ENCODE data around the gene RHBDL1. TPM values are rescaled to one million over a fixed set of nuclear protein-coding genes. Genes with fewer than 3 reads are reported as not detected.

Gene RHBDL1
- total and polyA plus RNA-seq, 2 donors (not counting 3 experiments of a cell fraction or from before 2014, with no cell fraction given): 1.1 to 1.8 TPM

DNA sequence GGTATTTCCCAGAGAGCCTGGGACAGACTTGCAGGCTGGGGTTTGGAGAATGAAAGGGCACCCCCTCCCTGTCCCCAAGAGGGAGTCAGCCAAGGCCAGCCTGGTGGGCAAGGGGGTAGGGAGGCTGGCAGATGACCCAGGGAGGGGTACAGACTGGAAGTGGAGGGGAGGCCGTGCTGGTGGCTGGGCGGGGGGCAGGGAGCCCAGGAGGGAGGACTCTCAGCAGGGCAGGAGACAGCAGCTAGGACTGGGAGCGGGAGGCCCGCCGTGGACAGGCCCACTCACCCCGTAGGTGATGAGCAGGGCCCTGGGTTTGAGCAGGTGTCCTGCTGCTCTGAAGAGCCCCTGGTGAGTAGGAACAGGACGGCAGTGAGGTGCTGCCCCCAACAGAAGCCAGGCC lies 40.5 kb upstream of the RHBDL1 start:
- Histone ChIP-seq H3K27ac (ENCODE audit: insufficient read depth, low read depth, low read length) (no peak overlapping the region), H3K36me3 (ENCODE audit: control insufficient read depth in 2 of 2, extremely low read depth in 1 of 2, insufficient read depth in 2 of 2, low read length in 2 of 2) (no peaks in the 10 kb centered on the region), H3K4me3 (replicated peaks in 1 of 3; ENCODE audit: insufficient read depth in 1 of 3, low read depth in 1 of 3, low read length in 3 of 3) (peak overlapping the region in 2 of 3 experiments; percentile 61 to 82), H4K20me1 (replicated peaks; ENCODE audit: control insufficient read depth, extremely low read depth, insufficient read depth, low read length) (no peaks in the 10 kb centered on the region), H3K79me2 (ENCODE audit: control insufficient read depth, insufficient read depth, low read length) (peaks cover 8% of the 10 kb centered on the region), H3K4me1 (ENCODE audit: control insufficient read depth, extremely low read depth, insufficient read depth, low read length) (peaks cover 4% of the 10 kb centered on the region), H3K9me3 (replicated peaks; ENCODE audit: control insufficient read depth, insufficient read depth, low read length) (no peaks in the 10 kb centered on the region), H3K9ac (replicated peaks; ENCODE audit: extremely low read depth, insufficient read depth, low read length) (no peak overlapping the region), H2AFZ (ENCODE audit: low read depth, low read length) (no peak overlapping the region), H3K9me1 (replicated peaks; ENCODE audit: control insufficient read depth, extremely low read depth, insufficient read depth, low read length) (no peaks in the 10 kb centered on the region), H3K4me2 (ENCODE audit: insufficient read depth, low read length) (peak overlapping the region; percentile 48), H3K27me3 (ENCODE audit: control insufficient read depth in 2 of 2, insufficient read depth in 2 of 2, low read length in 2 of 2) (no peaks in the 10 kb centered on the region)
- TF ChIP-seq FOS (IDR thresholded peaks at IDR 0.05; ENCODE audit: borderline replicate concordance, insufficient read depth, low read length): no peak
- FAIRE-seq (no peak), DNase-seq (ENCODE audit: low read depth, low spot score) (no peak)
- BruUV-seq (replicated peaks): no TSS peak
- POLR2A ChIA-PET: no interaction called here
- dilution Hi-C loops (cut with MboI; ENCODE audit: extremely low pct_ligation_motif_present, low sequenced_read_pairs): no loop called here
- intact Hi-C loops (cut with micrococcal nuclease): no loop called here
- CTCF ChIA-PET: interaction anchor here (0.6 to 0.8 kb wide), 2 partner anchors 14 to 45 kb away, joined by 3 read pairs; partner anchors contain the start of gene RAB40C

DNA sequence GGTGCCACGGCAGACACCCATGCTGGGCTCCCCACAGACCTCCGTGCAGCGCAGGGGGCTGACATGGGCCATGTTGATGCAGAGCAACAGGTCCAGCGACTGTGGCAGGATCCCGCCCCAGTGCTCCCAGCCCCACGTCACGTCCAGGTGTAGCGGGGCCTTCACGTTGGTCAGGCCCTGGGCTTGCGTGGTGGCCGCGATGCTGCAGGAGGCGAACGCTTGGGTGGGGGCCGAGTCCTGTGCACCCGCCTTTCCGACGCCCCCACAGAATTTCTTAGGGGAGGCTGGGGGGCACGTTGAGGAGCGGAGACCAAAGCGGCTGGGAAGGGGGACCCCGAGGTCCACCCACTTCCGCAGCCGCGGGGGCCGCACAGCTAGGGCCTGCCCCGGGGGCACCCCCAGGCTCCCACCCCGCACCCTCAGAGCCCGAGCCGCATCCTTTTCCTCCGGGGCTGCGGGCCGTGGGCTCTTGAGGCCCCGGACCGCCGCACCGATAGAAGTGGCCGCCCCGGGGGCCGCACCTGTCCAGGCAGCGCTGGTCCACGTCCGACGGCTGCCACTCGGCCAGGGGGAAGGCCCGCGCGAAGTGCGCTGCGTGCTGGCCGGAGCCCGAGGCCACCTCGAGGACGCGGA lies 39.8 kb upstream of the RHBDL1 start:
- peak overlapping the region; percentile 37 to 82 (median 61) for H3K4me3 ChIP-seq (replicated peaks in 1 of 3; ENCODE audit: insufficient read depth in 1 of 3, low read depth in 1 of 3, low read length in 3 of 3)
- H3K79me2 ChIP-seq (ENCODE audit: control insufficient read depth, insufficient read depth, low read length): peaks cover 8% of the 10 kb centered on the region
- dilution Hi-C loops (cut with MboI; ENCODE audit: extremely low pct_ligation_motif_present, low sequenced_read_pairs): no loop called here
- no peaks in the 10 kb centered on the region for H3K27me3 ChIP-seq (ENCODE audit: control insufficient read depth in 2 of 2, insufficient read depth in 2 of 2, low read length in 2 of 2)
- no peaks in the 10 kb centered on the region for H3K36me3 ChIP-seq (ENCODE audit: control insufficient read depth in 2 of 2, extremely low read depth in 1 of 2, insufficient read depth in 2 of 2, low read length in 2 of 2)
- TF ChIP-seq MYC (IDR thresholded peaks at IDR 0.05; ENCODE audit: low read depth, low read length) (no peak), EZH2 (IDR thresholded peaks at IDR 0.05; ENCODE audit: borderline replicate concordance, low read depth, low read length, severe bottlenecking) (no peak), POLR2A (IDR thresholded peaks at IDR 0.05; ENCODE audit: low read depth, low read length) (no peak), JUN (IDR thresholded peaks at IDR 0.05; ENCODE audit: borderline replicate concordance, insufficient read depth, insufficient read length, low read depth) (no peak), FOS (IDR thresholded peaks at IDR 0.05; ENCODE audit: borderline replicate concordance, insufficient read depth, low read length) (no peak), GATA2 (IDR thresholded peaks at IDR 0.05; ENCODE audit: insufficient read depth, insufficient read length, low read depth, low read length) (no peak), POLR2AphosphoS5 (IDR thresholded peaks at IDR 0.05; ENCODE audit: insufficient read depth, low read depth, low read length) (no peak)
- TF ChIP-seq, protein P1, sequence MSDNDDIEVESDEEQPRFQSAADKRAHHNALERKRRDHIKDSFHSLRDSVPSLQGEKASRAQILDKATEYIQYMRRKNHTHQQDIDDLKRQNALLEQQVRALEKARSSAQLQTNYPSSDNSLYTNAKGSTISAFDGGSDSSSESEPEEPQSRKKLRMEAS (IDR thresholded peaks at IDR 0.05; ENCODE audit: insufficient read depth, insufficient read length): no peak
- TF ChIP-seq, protein P2, sequence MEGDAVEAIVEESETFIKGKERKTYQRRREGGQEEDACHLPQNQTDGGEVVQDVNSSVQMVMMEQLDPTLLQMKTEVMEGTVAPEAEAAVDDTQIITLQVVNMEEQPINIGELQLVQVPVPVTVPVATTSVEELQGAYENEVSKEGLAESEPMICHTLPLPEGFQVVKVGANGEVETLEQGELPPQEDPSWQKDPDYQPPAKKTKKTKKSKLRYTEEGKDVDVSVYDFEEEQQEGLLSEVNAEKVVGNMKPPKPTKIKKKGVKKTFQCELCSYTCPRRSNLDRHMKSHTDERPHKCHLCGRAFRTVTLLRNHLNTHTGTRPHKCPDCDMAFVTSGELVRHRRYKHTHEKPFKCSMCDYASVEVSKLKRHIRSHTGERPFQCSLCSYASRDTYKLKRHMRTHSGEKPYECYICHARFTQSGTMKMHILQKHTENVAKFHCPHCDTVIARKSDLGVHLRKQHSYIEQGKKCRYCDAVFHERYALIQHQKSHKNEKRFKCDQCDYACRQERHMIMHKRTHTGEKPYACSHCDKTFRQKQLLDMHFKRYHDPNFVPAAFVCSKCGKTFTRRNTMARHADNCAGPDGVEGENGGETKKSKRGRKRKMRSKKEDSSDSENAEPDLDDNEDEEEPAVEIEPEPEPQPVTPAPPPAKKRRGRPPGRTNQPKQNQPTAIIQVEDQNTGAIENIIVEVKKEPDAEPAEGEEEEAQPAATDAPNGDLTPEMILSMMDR (IDR thresholded peaks at IDR 0.05; ENCODE audit: extremely low read depth in 1 of 2, insufficient read depth in 1 of 2, low read depth in 1 of 2, low read length in 2 of 2): no peak
- peaks cover 4% of the 10 kb centered on the region for H3K4me1 ChIP-seq (ENCODE audit: control insufficient read depth, extremely low read depth, insufficient read depth, low read length)
- H2AFZ ChIP-seq (ENCODE audit: low read depth, low read length): peak overlapping the region; percentile 25
- H4K20me1 ChIP-seq (replicated peaks; ENCODE audit: control insufficient read depth, extremely low read depth, insufficient read depth, low read length): no peaks in the 10 kb centered on the region
- DNase-seq (ENCODE audit: low read depth, low spot score) (no peak), FAIRE-seq (no peak)
- H3K27ac ChIP-seq (ENCODE audit: insufficient read depth, low read depth, low read length): no peak overlapping the region
- H3K4me2 ChIP-seq (ENCODE audit: insufficient read depth, low read length): peak overlapping the region; percentile 48
- H3K9ac ChIP-seq (replicated peaks; ENCODE audit: extremely low read depth, insufficient read depth, low read length): peak overlapping the region; percentile 66
- no TSS peak for BruUV-seq (replicated peaks)
- CTCF ChIA-PET: interaction anchor here (0.7 to 1.7 kb wide), 9 partner anchors 9 to 56 kb away, joined by 3 to 8 read pairs (median 4); partner anchors contain the start of gene RAB40C
- no peaks in the 10 kb centered on the region for H3K9me3 ChIP-seq (replicated peaks; ENCODE audit: control insufficient read depth, insufficient read depth, low read length)
- POLR2A ChIA-PET: interaction anchor here (1.6 kb wide), 1 partner anchor 9 kb away, joined by 4 read pairs; no protein-coding TSS in a partner anchor
- intact Hi-C loops (cut with micrococcal nuclease): loop anchor here (1.0 kb wide), 1 partner anchor 46 kb away; no protein-coding TSS in a partner anchor
- H3K9me1 ChIP-seq (replicated peaks; ENCODE audit: control insufficient read depth, extremely low read depth, insufficient read depth, low read length): no peaks in the 10 kb centered on the region

Data from endothelial cell of umbilical vein (primary cell).